HG03575 (cell line): Measurements from ENCODE around the gene ZNF10.

ENCODE experiments used
- ATAC-seq: cut with Tn5 transposase; IDR thresholded peaks from one replicate; pipeline ENCODE4 v1.9.1; 2021; ENCODE audit not compliant: unreplicated experiment, insufficient number of reproducible peaks, low FRiP score; ENCODE audit errors: extremely low read depth

The ZNF10 gene

GRCh38 chr12:133130038-133130807, at the start of gene ZNF10, which contains the start of gene ZNF891:
Gene ZNF10, plus strand, starts transcription at chr12:133130627. Its CDS starts 13,866 bp downstream, at chr12:133144493.
Gene ZNF891, minus strand, starts transcription at chr12:133130274. Its CDS starts 8,356 bp downstream, at chr12:133121918.
- ATAC-seq, result peak; percentile 57

GRCh38 chr12:133081159-133081780, 49.2 kb upstream of the ZNF10 start:
- no peak for ATAC-seq

- ATAC-seq, result no peak
Observed at GRCh38 chr12:133083345-133083744, 47.1 kb upstream of the ZNF10 start.

GRCh38 chr12:133105620-133106019, 24.8 kb upstream of the ZNF10 start:
- ATAC-seq, result no peak

- ATAC-seq, result no peak
Observed at GRCh38 chr12:133106253-133106652, 24.2 kb upstream of the ZNF10 start.

GRCh38 chr12:133107121-133107520, 23.3 kb upstream of the ZNF10 start:
- no peak for ATAC-seq

GRCh38 chr12:133108150-133108549, 22.3 kb upstream of the ZNF10 start:
- ATAC-seq, result no peak

GRCh38 chr12:133120385-133121191, 9.8 kb upstream of the ZNF10 start:
- no peak for ATAC-seq

- no peak for ATAC-seq
Observed at GRCh38 chr12:133124674-133125073, 5.8 kb upstream of the ZNF10 start.

GRCh38 chr12:133129368-133130037, 924 bp upstream of the ZNF10 start:
- no peak for ATAC-seq

- ATAC-seq, result no peak
Observed at GRCh38 chr12:133130808-133131128, 341 bp downstream of the ZNF10 start.

- no peak for ATAC-seq
Observed at GRCh38 chr12:133135747-133136146, 5.3 kb downstream of the ZNF10 start.

GRCh38 chr12:133145981-133146380, 15.6 kb downstream of the ZNF10 start:
- no peak for ATAC-seq

GRCh38 chr12:133156125-133156690, 25.8 kb downstream of the ZNF10 start:
- no peak for ATAC-seq

GRCh38 chr12:133165776-133166175, 35.3 kb downstream of the ZNF10 start:
- no peak for ATAC-seq

- no peak for ATAC-seq
Observed at GRCh38 chr12:133172491-133172890, 42.1 kb downstream of the ZNF10 start.

- ATAC-seq, result no peak
Observed at GRCh38 chr12:133174901-133175300, 44.5 kb downstream of the ZNF10 start.

- ATAC-seq, result no peak
Observed at GRCh38 chr12:133180669-133181068, 50.2 kb downstream of the ZNF10 start.
